GM12873 (cell line): ENCODE measurements around the gene ARHGAP26.

Experiments used
- CTCF ChIP-seq: IDR thresholded peaks from 2 replicates; pipeline ENCODE4 v1.5.1; 2012; ENCODE audit warnings: low read depth, mild to moderate bottlenecking, moderate library complexity, low read length, control low read depth; ENCODE audit not compliant: insufficient read depth; ENCODE audit errors: missing control alignments

Gene ARHGAP26

GRCh38 chr5:142819825-142820224 lies 49.6 kb downstream of the ARHGAP26 start:
- TF ChIP-seq CTCF: no peak

GRCh38 chr5:142820447-142820846 lies 50.3 kb downstream of the ARHGAP26 start:
- no peak for TF ChIP-seq CTCF

- no peak for TF ChIP-seq CTCF
These were observed 51.0 kb downstream of the ARHGAP26 start for GRCh38 chr5:142821034-142821732.

- no peak for TF ChIP-seq CTCF
These were observed 51.7 kb downstream of the ARHGAP26 start for GRCh38 chr5:142821733-142822487.

- TF ChIP-seq CTCF: no peak
These were observed 52.9 kb downstream of the ARHGAP26 start for GRCh38 chr5:142823126-142823525.

- TF ChIP-seq CTCF: no peak
These were observed 53.6 kb downstream of the ARHGAP26 start for GRCh38 chr5:142823806-142824205.

- no peak for TF ChIP-seq CTCF
These were observed 54.2 kb downstream of the ARHGAP26 start for GRCh38 chr5:142824391-142824790.
